ENCODE results near the gene PDE4D.

- TF ChIP-seq CTCF (conservative IDR thresholded peaks at IDR 0.05 in 1 of 2, IDR thresholded peaks at IDR 0.05 in 1 of 2; ENCODE audit: extremely low read depth in 1 of 2, insufficient read depth in 1 of 2, low read depth in 1 of 2, low read length in 2 of 2) (no peak), EZH2 (IDR thresholded peaks at IDR 0.05; ENCODE audit: borderline replicate concordance, low read length) (no peak)
Measured at GRCh38 chr5:59583810-59584562, 309.5 kb downstream of the PDE4D start.
